Testis (tissue), 2 donors: Measurements from ENCODE around the gene PHF24.

ENCODE experiments used
- CTCF ChIP-seq, 3 experiments: fragments of 450-650 bp in 2 of 3; fragments of 200-600 bp in 1 of 3; sonication (generic) in 1 of 3; IDR thresholded peaks; one replicate each; pipeline ENCODE4 v1.5.1; 2016 to 2019; ENCODE audit warnings: antibody characterized with exemption in 3 of 3, mild to moderate bottlenecking in 2 of 3, moderate library complexity in 1 of 3
- POLR2A ChIP-seq: fragments of 450-650 bp; IDR thresholded peaks from one replicate; pipeline ENCODE4 v1.6.1; 2017; ENCODE audit warnings: antibody characterized with exemption, mild to moderate bottlenecking, moderate library complexity

DNA sequence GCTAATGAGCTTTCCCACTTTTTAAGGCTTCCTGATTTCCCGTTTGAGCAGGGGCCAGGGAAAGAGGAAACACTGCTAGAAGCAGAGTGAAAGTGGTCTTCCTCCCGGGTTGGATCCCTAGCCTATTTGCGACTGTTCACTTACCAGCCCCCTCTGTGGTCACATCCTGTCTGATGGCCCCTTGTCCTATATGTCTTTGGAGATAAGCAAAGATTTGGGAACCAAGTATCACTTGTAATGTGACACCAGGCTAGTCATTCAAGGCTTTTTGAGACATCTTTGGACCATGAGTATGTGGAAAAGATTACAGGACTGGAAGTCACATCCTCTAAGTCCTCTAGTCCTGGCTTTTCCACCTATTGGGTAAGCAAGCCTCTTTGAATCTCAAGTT lies 37.6 kb downstream of the PHF24 start:
- no peak for TF ChIP-seq CTCF (IDR thresholded peaks at IDR 0.05)
- no peak for TF ChIP-seq POLR2A
